Fibroblast of skin of scalp (primary cell): ENCODE measurements around the gene BEAN1.
"Not testable (repeated sequence)": the region's sequence is repeated elsewhere in the genome, so short reads cannot be mapped to it uniquely, and the experiment has no call there.

Experiments used
- DNase-seq: peaks from one replicate; pipeline ENCODE4 v3.0.0-alpha.2; 2013

BEAN1 gene

GRCh38 chr16:66486773-66487579 lies 59.9 kb downstream of the BEAN1 start:
- DNase-seq, result peak; percentile 71

GRCh38 chr16:66487580-66488275 lies 60.6 kb downstream of the BEAN1 start:
- peak; percentile 51 for DNase-seq

GRCh38 chr16:66488505-66488904 lies 61.4 kb downstream of the BEAN1 start:
- DNase-seq, result no peak

GRCh38 chr16:66489385-66489784 lies 62.3 kb downstream of the BEAN1 start:
- no peak for DNase-seq

GRCh38 chr16:66489818-66490217 lies 62.7 kb downstream of the BEAN1 start:
- no peak for DNase-seq

GRCh38 chr16:66490774-66491715 lies 64.0 kb downstream of the BEAN1 start:
- no peak for DNase-seq

- no peak for DNase-seq
Observed at GRCh38 chr16:66491716-66492064, 64.6 kb downstream of the BEAN1 start.

GRCh38 chr16:66493490-66494401 lies 66.7 kb downstream of the BEAN1 start:
- no peak for DNase-seq

GRCh38 chr16:66494916-66495315 lies 67.8 kb downstream of the BEAN1 start:
- no peak for DNase-seq

GRCh38 chr16:66495440-66495839 lies 68.3 kb downstream of the BEAN1 start:
- DNase-seq, result no peak

- DNase-seq, result not testable (repeated sequence)
Observed at GRCh38 chr16:66496226-66496625, 69.1 kb downstream of the BEAN1 start.

GRCh38 chr16:66497921-66498320 lies 70.8 kb downstream of the BEAN1 start:
- DNase-seq, result not testable (repeated sequence)

GRCh38 chr16:66501563-66501962 lies 74.5 kb downstream of the BEAN1 start:
- not testable (repeated sequence) for DNase-seq

- peak; percentile 40 for DNase-seq
Observed at GRCh38 chr16:66502020-66502913, 75.2 kb downstream of the BEAN1 start.

- DNase-seq, result no peak
Observed at GRCh38 chr16:66503030-66503429, 75.9 kb downstream of the BEAN1 start.

GRCh38 chr16:66503612-66504011 lies 76.5 kb downstream of the BEAN1 start:
- DNase-seq, result no peak

GRCh38 chr16:66507731-66508239 lies 80.7 kb downstream of the BEAN1 start:
- DNase-seq, result no peak

GRCh38 chr16:66508248-66508913 lies 81.3 kb downstream of the BEAN1 start:
- DNase-seq, result peak; percentile 25

GRCh38 chr16:66508914-66509496 lies 81.9 kb downstream of the BEAN1 start:
- no peak for DNase-seq

GRCh38 chr16:66509576-66509975 lies 82.5 kb downstream of the BEAN1 start:
- no peak for DNase-seq
